Esophagus muscularis mucosa (tissue), 4 donors: ENCODE data around the gene SHC1.

Experiments used
- EP300 ChIP-seq: sonication (generic); formaldehyde crosslinking; IDR thresholded peaks from one replicate; pipeline ENCODE4 v1.6.1; 2017; ENCODE audit warnings: antibody characterized with exemption
- POLR2A ChIP-seq: fragments of 450-650 bp; IDR thresholded peaks from one replicate; pipeline ENCODE4 v1.6.1; 2017; ENCODE audit warnings: antibody characterized with exemption, moderate library complexity, mild to moderate bottlenecking, low read depth
- TF ChIP-seq, protein P1 (sequence below), 3 experiments: fragments of 200-600 bp in 2 of 3; fragments of 450-650 bp in 1 of 3; sonication (generic) in 2 of 3; IDR thresholded peaks; one replicate each; pipeline ENCODE4 v1.5.1; 2017 to 2019; ENCODE audit warnings: antibody characterized with exemption in 3 of 3, mild to moderate bottlenecking in 2 of 3, moderate library complexity in 1 of 3

DNA sequence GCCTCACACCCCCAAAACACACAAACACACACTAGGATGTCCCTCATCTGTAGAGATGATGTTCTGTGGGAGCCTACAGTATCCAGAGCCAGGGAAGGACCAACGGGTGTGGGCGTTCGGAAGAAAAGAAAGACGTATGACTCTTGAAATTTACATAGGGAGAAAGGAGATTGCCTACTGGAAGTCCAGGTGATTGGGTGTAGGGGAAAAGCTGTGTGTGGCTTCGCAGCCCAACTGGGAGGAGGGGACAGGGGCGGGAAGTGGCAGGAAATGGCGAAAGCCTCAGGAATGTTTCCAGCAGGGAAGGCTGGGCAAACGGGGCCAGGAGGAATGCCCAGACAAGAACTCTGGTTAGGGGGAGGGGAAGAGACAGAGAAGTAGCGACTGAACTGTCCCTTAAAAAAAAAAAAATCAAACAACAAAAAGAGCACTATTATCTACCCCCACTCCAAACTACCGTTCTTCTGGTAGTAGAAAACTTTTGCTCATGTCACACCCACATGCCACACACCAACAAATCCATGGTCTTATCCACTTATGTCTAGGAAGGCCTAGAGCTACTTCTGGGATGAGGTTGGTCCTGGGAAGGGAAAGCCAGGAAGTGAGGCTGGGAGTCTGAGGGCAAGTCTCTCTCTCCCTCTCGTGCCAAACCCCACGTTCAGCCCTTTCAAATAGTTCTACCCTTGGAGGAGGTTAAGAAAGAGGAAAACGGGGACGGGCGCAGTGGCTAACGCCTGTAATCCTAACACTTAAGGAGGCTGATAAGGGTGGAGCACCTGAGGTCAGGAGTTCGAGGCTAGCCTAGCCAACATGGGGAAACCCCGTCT, 2.2 kb upstream of the SHC1 start:
- TF ChIP-seq, protein P1, sequence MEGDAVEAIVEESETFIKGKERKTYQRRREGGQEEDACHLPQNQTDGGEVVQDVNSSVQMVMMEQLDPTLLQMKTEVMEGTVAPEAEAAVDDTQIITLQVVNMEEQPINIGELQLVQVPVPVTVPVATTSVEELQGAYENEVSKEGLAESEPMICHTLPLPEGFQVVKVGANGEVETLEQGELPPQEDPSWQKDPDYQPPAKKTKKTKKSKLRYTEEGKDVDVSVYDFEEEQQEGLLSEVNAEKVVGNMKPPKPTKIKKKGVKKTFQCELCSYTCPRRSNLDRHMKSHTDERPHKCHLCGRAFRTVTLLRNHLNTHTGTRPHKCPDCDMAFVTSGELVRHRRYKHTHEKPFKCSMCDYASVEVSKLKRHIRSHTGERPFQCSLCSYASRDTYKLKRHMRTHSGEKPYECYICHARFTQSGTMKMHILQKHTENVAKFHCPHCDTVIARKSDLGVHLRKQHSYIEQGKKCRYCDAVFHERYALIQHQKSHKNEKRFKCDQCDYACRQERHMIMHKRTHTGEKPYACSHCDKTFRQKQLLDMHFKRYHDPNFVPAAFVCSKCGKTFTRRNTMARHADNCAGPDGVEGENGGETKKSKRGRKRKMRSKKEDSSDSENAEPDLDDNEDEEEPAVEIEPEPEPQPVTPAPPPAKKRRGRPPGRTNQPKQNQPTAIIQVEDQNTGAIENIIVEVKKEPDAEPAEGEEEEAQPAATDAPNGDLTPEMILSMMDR (IDR thresholded peaks at IDR 0.05) = no peak
- TF ChIP-seq POLR2A (no peak), EP300 (peak; percentile 79)
